Ecto neural progenitor cell (in vitro differentiated cells): Measurements from ENCODE around the gene NFIL3.
A peak's percentile ranks its signal among the peaks of the same experiment; 100 is the strongest.
"Not testable (repeated sequence)": the region's sequence is repeated elsewhere in the genome, so short reads cannot be mapped to it uniquely, and the experiment has no call there.

Source experiments
- DNase-seq: peaks from one replicate; pipeline ENCODE4 v3.0.0-alpha.2; 2018; ENCODE audit warnings: low spot score

Gene NFIL3

GRCh38 chr9:91395106-91395552 lies 28.5 kb downstream of the NFIL3 start:
- DNase-seq, result no peak

- DNase-seq, result no peak
These were observed 29.8 kb downstream of the NFIL3 start for GRCh38 chr9:91393826-91394225.

- DNase-seq, result no peak
These were observed 31.2 kb downstream of the NFIL3 start for GRCh38 chr9:91392435-91392834.

- DNase-seq, result no peak
These were observed 31.8 kb downstream of the NFIL3 start for GRCh38 chr9:91391818-91392217.

GRCh38 chr9:91391412-91391811 lies 32.2 kb downstream of the NFIL3 start:
- no peak for DNase-seq

- DNase-seq, result not testable (repeated sequence)
These were observed 33.9 kb downstream of the NFIL3 start for GRCh38 chr9:91389686-91390085.

- DNase-seq, result no peak
These were observed 36.9 kb downstream of the NFIL3 start for GRCh38 chr9:91386765-91387164.

GRCh38 chr9:91384954-91385353 lies 38.7 kb downstream of the NFIL3 start:
- no peak for DNase-seq

GRCh38 chr9:91383577-91383976 lies 40.1 kb downstream of the NFIL3 start:
- DNase-seq, result no peak

GRCh38 chr9:91382298-91382697 lies 41.3 kb downstream of the NFIL3 start:
- no peak for DNase-seq

- DNase-seq, result no peak
These were observed 44.2 kb downstream of the NFIL3 start for GRCh38 chr9:91379426-91379825.

GRCh38 chr9:91378695-91379127 lies 44.9 kb downstream of the NFIL3 start:
- no peak for DNase-seq

GRCh38 chr9:91378054-91378453 lies 45.6 kb downstream of the NFIL3 start:
- not testable (repeated sequence) for DNase-seq

- DNase-seq, result no peak
These were observed 47.4 kb downstream of the NFIL3 start for GRCh38 chr9:91376239-91376638.

GRCh38 chr9:91374939-91375338 lies 48.7 kb downstream of the NFIL3 start:
- DNase-seq, result no peak

- no peak for DNase-seq
These were observed 51.7 kb downstream of the NFIL3 start for GRCh38 chr9:91371894-91372293.

GRCh38 chr9:91370006-91370405 lies 53.6 kb downstream of the NFIL3 start:
- DNase-seq, result not testable (repeated sequence)

- no peak for DNase-seq
These were observed 58.9 kb downstream of the NFIL3 start for GRCh38 chr9:91364702-91365101.

GRCh38 chr9:91364005-91364404 lies 59.6 kb downstream of the NFIL3 start:
- no peak for DNase-seq

GRCh38 chr9:91362051-91362611 lies 61.5 kb downstream of the NFIL3 start:
- no peak for DNase-seq

GRCh38 chr9:91361291-91362050 lies 62.2 kb downstream of the NFIL3 start, which contains the start of gene AUH:
AUH (minus strand) TSS chr9:91361918; CDS start chr9:91361889, 29 bp downstream.
- DNase-seq, result peak; percentile 91

- DNase-seq, result no peak
These were observed 62.9 kb downstream of the NFIL3 start for GRCh38 chr9:91360551-91361290.
